Measurements from ENCODE around the gene SMCO3.

GRCh38 chr12:14803830-14804160 is 10.2 kb downstream of the SMCO3 start:
- TF ChIP-seq POLR2A (IDR thresholded peaks at IDR 0.05), result no peak
- no peak for TF ChIP-seq CTCF (IDR thresholded peaks at IDR 0.05)

All from tibial nerve (tissue), 3 donors.